Lower leg skin (tissue), 3 donors: Measurements from ENCODE around the gene KCNJ16.

Experiments used
- CTCF ChIP-seq, 3 donors: fragments of 450-650 bp; IDR thresholded peaks; one replicate each; pipeline ENCODE4 v1.5.1; 2016; ENCODE audit warnings: antibody characterized with exemption in 3 of 3, mild to moderate bottlenecking in 3 of 3, moderate library complexity in 2 of 3
- POLR2A ChIP-seq, 2 donors: fragments of 450-650 bp; IDR thresholded peaks; one replicate each; pipeline ENCODE4 v1.6.1; 2016 to 2017; ENCODE audit warnings: antibody characterized with exemption in 2 of 2, mild to moderate bottlenecking in 1 of 2, moderate library complexity in 1 of 2

GRCh38 chr17:70172923-70173322, 97.9 kb downstream of the KCNJ16 start:
- TF ChIP-seq CTCF (IDR thresholded peaks at IDR 0.05) (no peak), POLR2A (IDR thresholded peaks at IDR 0.05) (no peak)
